H1 (cell line): Measurements from ENCODE around the gene KNDC1. TPM values are rescaled to one million over a fixed set of nuclear protein-coding genes. Genes with fewer than 3 reads are reported as not detected.
A peak's percentile ranks its signal among the peaks of the same experiment; 100 is the strongest.

Source experiments
- CTCF ChIA-PET: fragments of 300-600 bp; sonication (Branson Sonifier 250); formaldehyde crosslinking; loops from one replicate; lab custom pipeline; 2021; ENCODE audit not compliant: partially characterized antibody; lab: Charles Lee
- POLR2A ChIA-PET: fragments of 300-600 bp; sonication (Branson Sonifier 250); formaldehyde crosslinking; loops from one replicate; lab custom pipeline; 2021; ENCODE audit warnings: inconsistent platforms; ENCODE audit not compliant: partially characterized antibody; lab: Charles Lee
- DNase-seq, 2 experiments: peaks; one replicate each; pipeline versions ENCODE4 v3.0.0 to v3.0.0-alpha.2; 2010 to 2022; ENCODE audit warnings: low spot score in 2 of 2, low read depth in 1 of 2, mixed read lengths in 1 of 2
- FAIRE-seq: peaks from 2 replicates; lab custom pipeline; 2011; peaks lifted over from hg19 to GRCh38; lab: Jason Lieb, UNC
- H2AFZ ChIP-seq: 2 replicates; pipeline ENCODE4 v1.8.1; 2012; ENCODE audit warnings: low read length, inconsistent platforms
- H2AK5ac ChIP-seq: 2 replicates; pipeline ENCODE4 v1.6.1; 2013; ENCODE audit warnings: low read depth, low read length
- H2BK120ac ChIP-seq: replicated peaks from 2 replicates; pipeline ENCODE3; 2013; ENCODE audit warnings: low read depth, low read length, inconsistent platforms
- H2BK12ac ChIP-seq: 2 replicates; pipeline ENCODE4 v1.6.1; 2013; ENCODE audit warnings: low read depth, low read length
- H2BK15ac ChIP-seq: 2 replicates; pipeline ENCODE4 v1.6.1; 2013; ENCODE audit warnings: low read length
- H2BK20ac ChIP-seq: 2 replicates; pipeline ENCODE4 v1.6.1; 2013; ENCODE audit warnings: low read length
- H2BK5ac ChIP-seq: 2 replicates; pipeline ENCODE4 v1.6.1; 2013; ENCODE audit warnings: low read depth, low read length
- H3K14ac ChIP-seq: 2 replicates; pipeline ENCODE4 v1.6.1; 2013; ENCODE audit warnings: inconsistent platforms; ENCODE audit not compliant: insufficient read length
- H3K18ac ChIP-seq: 2 replicates; pipeline ENCODE4 v1.6.1; 2013; ENCODE audit warnings: low read length; ENCODE audit errors: extremely low read depth
- H3K23ac ChIP-seq: 2 replicates; pipeline ENCODE4 v1.6.1; 2013; ENCODE audit warnings: inconsistent platforms; ENCODE audit not compliant: insufficient read length
- H3K23me2 ChIP-seq: 2 replicates; pipeline ENCODE4 v1.6.1; 2013; ENCODE audit warnings: low read depth, low read length
- H3K27ac ChIP-seq: 2 replicates; pipeline ENCODE4 v1.6.1; 2011; ENCODE audit warnings: low read depth, low read length, inconsistent platforms
- H3K27me3 ChIP-seq, 4 experiments: replicated peaks in 1 of 4; 1 replicate in 1 of 4; 2 replicates in 3 of 4; pipeline versions ENCODE4 v1.6.1 to v1.8.1; 2011 to 2013; ENCODE audit warnings: low read length in 3 of 4, mild to moderate bottlenecking in 3 of 4, inconsistent platforms in 2 of 4, mixed read lengths in 2 of 4, moderate library complexity in 1 of 4; ENCODE audit not compliant: control insufficient read depth in 3 of 4, insufficient read depth in 3 of 4; ENCODE audit errors: extremely low read depth in 1 of 4
- H3K36me3 ChIP-seq, 4 experiments: 2 replicates each; pipeline versions ENCODE4 v1.6.1 to v1.8.1; 2011 to 2013; ENCODE audit warnings: mild to moderate bottlenecking in 4 of 4, low read length in 3 of 4, moderate library complexity in 2 of 4, control low read depth in 1 of 4, inconsistent platforms in 1 of 4; ENCODE audit not compliant: insufficient read depth in 4 of 4, control insufficient read depth in 2 of 4
- H3K4ac ChIP-seq: replicated peaks from 2 replicates; pipeline ENCODE3; 2013; ENCODE audit warnings: low read length, low read depth, mixed read lengths, inconsistent platforms; ENCODE audit not compliant: insufficient read length
- H3K4me1 ChIP-seq, 4 experiments: replicated peaks in 1 of 4; 1 replicate in 1 of 4; 2 replicates in 3 of 4; pipeline versions ENCODE4 v1.6.1 to v1.8.1; 2011 to 2013; ENCODE audit warnings: low read length in 3 of 4, inconsistent platforms in 2 of 4, mixed read lengths in 1 of 4; ENCODE audit not compliant: insufficient read depth in 4 of 4, control insufficient read depth in 3 of 4
- H3K4me2 ChIP-seq, 2 experiments: 2 replicates each; pipeline versions ENCODE4 v1.6.1 to v1.8.1; 2011 to 2013; ENCODE audit warnings: low read depth in 2 of 2, low read length in 2 of 2, control low read depth in 1 of 2, inconsistent platforms in 1 of 2, mild to moderate bottlenecking in 1 of 2; ENCODE audit not compliant: insufficient read depth in 1 of 2
- H3K4me3 ChIP-seq, 4 experiments: fragments of 200-600, 300-600 bp in 1 of 4; sonication (generic), shearing (Covaris generic), sonication (Bioruptor Twin) in 1 of 4; 2 replicates each; pipeline versions ENCODE4 v1.5.1 to v1.8.1; 2011 to 2016; ENCODE audit warnings: low read length in 4 of 4, low read depth in 3 of 4, control low read depth in 2 of 4, inconsistent platforms in 2 of 4, mild to moderate bottlenecking in 2 of 4, mixed read lengths in 1 of 4, moderate library complexity in 1 of 4; ENCODE audit not compliant: insufficient read depth in 2 of 4; ENCODE audit errors: extremely low read depth in 1 of 4
- H3K56ac ChIP-seq: replicated peaks from 2 replicates; pipeline ENCODE3; 2013; ENCODE audit warnings: low read depth, mild to moderate bottlenecking, mixed read lengths, low read length, inconsistent platforms; ENCODE audit not compliant: insufficient read length
- H3K79me1 ChIP-seq: 2 replicates; pipeline ENCODE4 v1.6.1; 2013; ENCODE audit warnings: low read depth, low read length, control low read depth
- H3K79me2 ChIP-seq, 2 experiments: 2 replicates each; pipeline versions ENCODE4 v1.6.1 to v1.8.1; 2012 to 2013; ENCODE audit warnings: low read length in 2 of 2, mild to moderate bottlenecking in 2 of 2, inconsistent platforms in 1 of 2; ENCODE audit not compliant: insufficient read depth in 2 of 2, control insufficient read depth in 1 of 2
- H3K9ac ChIP-seq, 4 experiments: replicated peaks in 1 of 4; 1 replicate in 1 of 4; 2 replicates in 3 of 4; pipeline versions ENCODE4 v1.6.1 to v1.8.1; 2011 to 2013; ENCODE audit warnings: low read depth in 3 of 4, low read length in 3 of 4, control low read depth in 2 of 4, mild to moderate bottlenecking in 2 of 4, moderate library complexity in 2 of 4, inconsistent platforms in 1 of 4; ENCODE audit errors: extremely low read depth in 1 of 4
- H3K9me3 ChIP-seq, 2 experiments: 2 replicates each; pipeline versions ENCODE4 v1.6.1 to v1.8.1; 2012 to 2013; ENCODE audit warnings: mild to moderate bottlenecking in 2 of 2, moderate library complexity in 2 of 2, control low read depth in 1 of 2, inconsistent platforms in 1 of 2, low read depth in 1 of 2, low read length in 1 of 2, mixed read lengths in 1 of 2; ENCODE audit not compliant: insufficient read depth in 2 of 2
- H4K20me1 ChIP-seq, 2 experiments: replicated peaks in 1 of 2; 2 replicates each; pipeline versions ENCODE3 to v1.8.1; 2011 to 2013; ENCODE audit warnings: inconsistent platforms in 2 of 2, low read length in 2 of 2, mild to moderate bottlenecking in 1 of 2; ENCODE audit not compliant: insufficient read depth in 2 of 2, control insufficient read depth in 1 of 2
- H4K5ac ChIP-seq: 2 replicates; pipeline ENCODE4 v1.6.1; 2013; ENCODE audit warnings: low read length, low read depth, mixed read lengths, inconsistent platforms; ENCODE audit not compliant: insufficient read length
- H4K8ac ChIP-seq: 2 replicates; pipeline ENCODE4 v1.8.0; 2013; ENCODE audit warnings: mild to moderate bottlenecking, moderate library complexity, low read length, inconsistent platforms; ENCODE audit not compliant: insufficient read depth; ENCODE audit errors: extremely low read depth
- H4K91ac ChIP-seq: replicated peaks from 2 replicates; pipeline ENCODE3; 2013; ENCODE audit warnings: low read length, mixed read lengths, inconsistent platforms; ENCODE audit not compliant: insufficient read length
- ATF3 ChIP-seq: IDR thresholded peaks from 2 replicates; pipeline ENCODE4 v1.6.1; 2011; ENCODE audit warnings: low read depth, mild to moderate bottlenecking, low read length; ENCODE audit not compliant: insufficient read depth
- CBX8 ChIP-seq: fragments of 300-800, 300-1000 bp; sonication (generic); IDR thresholded peaks from 2 replicates; pipeline ENCODE4 v1.7.1; 2016; ENCODE audit warnings: low read depth, low read length, borderline replicate concordance
- CEBPB ChIP-seq: IDR thresholded peaks from 2 replicates; pipeline ENCODE4 v1.6.1; 2012; ENCODE audit warnings: low read depth, low read length
- MAFK ChIP-seq: IDR thresholded peaks from 2 replicates; pipeline ENCODE4 v1.6.1; 2012; ENCODE audit warnings: low read depth, mild to moderate bottlenecking, improper control_type of control experiment, low read length
- MAX ChIP-seq: IDR thresholded peaks from 2 replicates; pipeline ENCODE4 v1.6.1; 2012; ENCODE audit warnings: inconsistent platforms
- POLR2AphosphoS5 ChIP-seq: IDR thresholded peaks from 2 replicates; pipeline ENCODE4 v1.6.1; 2011; ENCODE audit warnings: low read depth, low read length
- RAD21 ChIP-seq, 2 experiments: IDR thresholded peaks in 1 of 2; conservative IDR thresholded peaks in 1 of 2; 2 replicates each; pipeline ENCODE4 v1.6.1; 2011; ENCODE audit warnings: low read depth in 2 of 2, low read length in 2 of 2, improper control_type of control experiment in 1 of 2, inconsistent platforms in 1 of 2, mild to moderate bottlenecking in 1 of 2, moderate library complexity in 1 of 2
- SP2 ChIP-seq: IDR thresholded peaks from 2 replicates; pipeline ENCODE4 v1.6.1; 2012; ENCODE audit warnings: mild to moderate bottlenecking, low read length, inconsistent platforms
- SP4 ChIP-seq: IDR thresholded peaks from 2 replicates; pipeline ENCODE4 v1.6.1; 2012; ENCODE audit warnings: low read length, inconsistent platforms
- YY1 ChIP-seq: IDR thresholded peaks from 2 replicates; pipeline ENCODE4 v1.6.1; 2011; ENCODE audit warnings: low read depth, mild to moderate bottlenecking, low read length
- ZNF274 ChIP-seq: IDR thresholded peaks from 2 replicates; pipeline ENCODE4 v1.7.0; 2012; ENCODE audit warnings: low read length, borderline replicate concordance; ENCODE audit errors: extremely low read depth
- WGBS, 2 experiments: shearing (Covaris generic) in 1 of 2; methylation state at CpG; one replicate each; pipeline versions ENCODE4 v1.1.6 to v1.1.7; 2013 to 2015; ENCODE audit warnings: low lambda C conversion rate in 2 of 2, mixed read lengths in 2 of 2, inconsistent platforms in 1 of 2, low coverage in 1 of 2, missing lambda C conversion rate in 1 of 2; ENCODE audit not compliant: insufficient replicate concordance in 2 of 2, insufficient coverage in 1 of 2, insufficient read length in 1 of 2; ENCODE audit errors: extremely low coverage in 1 of 2, missing lambda C conversion rate in 1 of 2; 5-methylcytosine and 5-hydroxymethylcytosine counted together
- polyA plus RNA-seq, 7 experiments: library from polyadenylated mRNA; depleted of rRNA in 3 of 7; stranded (reverse) in 5 of 7; unstranded in 2 of 7; fragments of >200 nt in 5 of 7; fragments of 200-250 nt in 2 of 7; gene quantifications; 1 replicate in 5 of 7; 2 replicates in 1 of 7; 4 replicates in 1 of 7; pipeline versions ENCODE4 v1.2.1 to v1.2.3, GENCODE V29; 2011 to 2013; ENCODE audit warnings: missing spikeins in 2 of 7, mixed read lengths in 2 of 7
- total RNA-seq: library from RNA; stranded (reverse); fragmentation: NEBNext Ultra II Directional; extraction: Animal tissue kit (Norgen Biotek cat#: 25700); gene quantifications from 2 replicates; pipeline ENCODE4 v1.2.1, GENCODE V29; 2021

Gene KNDC1
- total and polyA plus RNA-seq, 2 of the 8 experiments (the other 6 are each of a cell fraction or from before 2014, with no cell fraction given) = 7.5 to 16.7 TPM

- ChIA-PET POLR2A (interaction anchor here (1.0 to 2.9 kb wide), 5 partner anchors 8 to 19 kb away, joined by 3 to 11 read pairs (median 5); no protein-coding TSS in a partner anchor), CTCF (interaction anchor here (0.6 to 4.5 kb wide), 3 partner anchors 38 to 74 kb away, joined by 3 to 40 read pairs (median 4); no protein-coding TSS in a partner anchor)
- Histone ChIP-seq H3K4me1 (no peaks in the 10 kb centered on the region), H3K9ac (no peak overlapping the region), H2BK15ac (no peak overlapping the region), H3K4me3 (no peak overlapping the region), H3K36me3 (peaks cover 0 to 6% (median 0%) of the 10 kb centered on the region in 4 experiments; a peak in 2 of 8 replicates), H2BK12ac (no peak overlapping the region), H3K79me2 (no peaks in the 10 kb centered on the region), H3K9me3 (peaks cover 1 to 3% of the 10 kb centered on the region in 2 experiments; a peak in 3 of 4 replicates), H3K4me2 (no peak overlapping the region), H3K23ac (no peak overlapping the region), H3K56ac (no peak overlapping the region), H3K14ac (no peak overlapping the region), H3K27me3 (no peaks in the 10 kb centered on the region), H2AK5ac (no peak overlapping the region), H2AFZ (no peak overlapping the region), H4K91ac (peak overlapping the region; percentile 5), H2BK120ac (no peak overlapping the region), H4K8ac (no peak overlapping the region), H3K27ac (no peak overlapping the region), H4K5ac (no peak overlapping the region), H2BK5ac (no peak overlapping the region), H3K23me2 (no peaks in the 10 kb centered on the region), H3K79me1 (0 out of 2 replicates have a peak, but pooled peaks cover 2% of the 10 kb centered on the region), H3K18ac (no peak overlapping the region), H4K20me1 (no peaks in the 10 kb centered on the region), H2BK20ac (no peak overlapping the region), H3K4ac (no peak overlapping the region)
- 94% methylated on average over 18 of the region's 54 CpGs; no CpG with 5 or more reads in 1 of the 2 experiments for WGBS, 2 experiments
- no peak for FAIRE-seq
- no peak for DNase-seq
- TF ChIP-seq RAD21 (IDR thresholded peaks at IDR 0.05 in 1 of 2, conservative IDR thresholded peaks at IDR 0.05 in 1 of 2; ENCODE audit: low read depth in 2 of 2, low read length in 2 of 2) = no peak
- no peak for TF ChIP-seq SP2
- TF ChIP-seq MAFK = no peak
- no peak for TF ChIP-seq ZNF274
- no peak for TF ChIP-seq SP4
- no peak for TF ChIP-seq YY1
- no peak for TF ChIP-seq MAX
- TF ChIP-seq POLR2AphosphoS5 = no peak
- no peak for TF ChIP-seq CBX8
- TF ChIP-seq ATF3 = no peak
- TF ChIP-seq CEBPB = no peak
Measured at GRCh38 chr10:133198621-133199487, 38.8 kb downstream of the KNDC1 start.
